ENCODE results near the gene INPP4A.
"Not testable (repeated sequence)": the region's sequence is repeated elsewhere in the genome, so short reads cannot be mapped to it uniquely, and the experiment has no call there.

The INPP4A gene

GRCh38 chr2:98583816-98584618 is 139.4 kb downstream of the INPP4A start:
- no peak for DNase-seq (ENCODE audit: low read depth in 2 of 2)

DNA sequence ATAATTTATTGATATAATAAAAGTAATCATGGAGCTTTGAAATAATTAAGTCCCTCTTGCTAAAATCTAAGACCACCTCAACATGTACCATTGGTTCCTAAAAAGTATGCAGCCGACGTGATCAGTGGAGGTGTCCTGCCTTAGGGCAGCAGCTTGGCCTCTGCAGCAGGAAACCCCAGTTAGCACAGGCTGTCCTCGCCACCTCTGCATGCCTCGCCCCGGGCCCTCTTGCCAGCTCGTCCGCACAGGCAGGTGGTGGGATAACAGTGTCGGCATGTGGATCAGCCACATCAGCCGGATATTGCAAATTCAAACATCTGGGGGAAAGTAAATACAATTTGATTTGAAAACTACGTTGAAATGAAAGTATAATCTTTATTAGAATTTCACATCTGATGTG is 140.7 kb downstream of the INPP4A start:
- DNase-seq (ENCODE audit: low read depth in 2 of 2): no peak

DNA sequence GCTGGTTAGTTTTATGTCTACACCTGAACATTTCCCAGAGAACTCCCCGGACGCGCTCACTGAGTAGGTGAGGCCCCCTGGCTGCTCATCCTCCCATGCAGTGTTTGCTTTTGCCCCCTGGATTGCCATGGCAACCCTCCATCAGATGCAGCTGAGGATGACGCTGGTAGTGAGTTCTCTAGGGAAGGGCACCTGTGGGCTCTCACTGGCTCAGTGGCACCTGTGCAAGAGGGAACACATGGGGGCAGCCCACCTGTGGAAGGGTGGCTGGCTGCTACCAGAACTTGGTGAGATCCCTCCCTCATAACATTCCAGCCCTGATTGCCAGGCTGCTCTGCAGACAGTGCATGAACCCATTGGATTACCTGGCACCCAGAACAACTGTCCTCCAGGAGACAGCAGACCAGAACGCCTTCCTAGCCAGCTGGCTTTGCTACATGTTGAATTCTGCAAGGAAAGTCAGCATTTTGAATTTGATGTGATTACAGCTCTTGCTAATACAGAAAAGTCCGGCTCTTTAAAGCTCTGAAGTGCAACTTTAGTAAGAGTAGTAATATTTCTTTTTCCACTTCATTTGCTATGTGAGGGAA is 142.0 kb downstream of the INPP4A start:
- DNase-seq (ENCODE audit: low read depth in 2 of 2): no peak

- DNase-seq (ENCODE audit: low read depth in 2 of 2): no peak
Observed at GRCh38 chr2:98588880-98589431, 144.3 kb downstream of the INPP4A start.

GRCh38 chr2:98589489-98589888 is 144.8 kb downstream of the INPP4A start:
- no peak for DNase-seq (ENCODE audit: low read depth in 2 of 2)

DNA sequence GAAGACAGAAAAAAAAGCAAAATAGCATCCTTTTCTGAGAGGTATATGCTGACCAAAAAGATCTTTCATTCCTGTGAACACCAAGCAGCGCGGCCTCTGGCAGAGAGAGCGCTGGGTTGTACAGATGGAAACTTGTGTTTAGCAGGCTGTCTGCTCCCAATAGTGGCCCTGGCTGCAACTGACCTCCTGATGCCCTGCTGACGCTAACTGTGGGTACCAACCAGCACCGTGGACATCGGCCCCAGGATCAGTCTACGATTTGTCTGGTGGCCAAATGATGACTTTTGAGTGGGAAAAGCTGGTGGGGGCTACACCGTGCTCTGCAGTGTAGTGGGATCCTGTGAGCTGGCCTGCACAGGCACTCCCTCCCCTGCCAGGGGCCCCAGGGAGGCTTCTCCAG is 147.9 kb downstream of the INPP4A start:
- no peak for DNase-seq (ENCODE audit: low read depth in 2 of 2)

DNA sequence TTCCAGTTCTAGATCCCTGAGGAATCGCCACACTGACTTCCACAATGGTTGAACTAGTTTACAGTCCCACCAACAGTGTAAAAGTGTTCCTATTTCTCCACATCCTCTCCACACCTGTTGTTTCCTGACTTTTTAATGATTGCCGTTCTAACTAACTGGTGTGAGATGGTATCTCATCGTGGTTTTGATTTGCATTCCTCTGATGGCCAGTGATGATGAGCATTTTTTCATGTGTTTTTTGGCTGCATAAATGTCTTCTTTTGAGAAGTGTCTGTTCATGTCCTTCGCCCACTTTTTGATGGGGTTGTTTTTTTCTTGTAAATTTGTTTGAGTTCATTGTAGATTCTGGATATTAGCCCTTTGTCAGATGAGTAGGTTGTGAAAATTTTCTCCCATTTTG is 150.0 kb downstream of the INPP4A start:
- DNase-seq (ENCODE audit: low read depth in 2 of 2): not testable (repeated sequence)

DNA sequence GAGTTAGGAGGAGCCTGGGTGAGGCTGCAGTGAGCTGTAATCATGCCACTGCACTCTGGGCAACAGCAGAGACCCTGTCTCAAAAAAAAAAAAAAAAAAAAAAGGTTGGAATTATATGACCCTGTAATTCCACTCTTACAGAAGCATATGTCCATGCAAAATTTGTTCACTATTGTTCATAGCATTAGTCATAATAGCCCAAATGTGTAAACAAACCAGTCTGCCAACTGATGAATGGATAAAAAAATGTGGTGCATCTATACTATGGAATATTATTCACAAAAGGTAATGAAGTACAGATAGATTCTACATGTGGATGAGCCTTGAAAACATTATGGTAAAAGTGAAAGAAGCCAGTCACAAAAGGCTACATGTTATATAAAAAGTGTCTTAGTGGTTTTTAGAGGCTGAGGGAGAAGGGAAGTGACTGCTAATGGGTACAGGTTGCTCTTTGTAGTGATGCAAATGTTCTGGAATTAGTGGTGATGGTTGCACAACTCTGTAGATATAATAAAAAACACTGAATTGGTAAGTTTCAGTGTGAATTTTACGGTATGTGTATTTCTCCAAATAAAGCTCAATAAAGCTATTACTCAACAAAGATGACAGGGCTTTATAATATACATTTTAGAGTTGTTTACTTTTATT is 154.2 kb downstream of the INPP4A start:
- DNase-seq (ENCODE audit: low read depth in 2 of 2): no peak

DNA sequence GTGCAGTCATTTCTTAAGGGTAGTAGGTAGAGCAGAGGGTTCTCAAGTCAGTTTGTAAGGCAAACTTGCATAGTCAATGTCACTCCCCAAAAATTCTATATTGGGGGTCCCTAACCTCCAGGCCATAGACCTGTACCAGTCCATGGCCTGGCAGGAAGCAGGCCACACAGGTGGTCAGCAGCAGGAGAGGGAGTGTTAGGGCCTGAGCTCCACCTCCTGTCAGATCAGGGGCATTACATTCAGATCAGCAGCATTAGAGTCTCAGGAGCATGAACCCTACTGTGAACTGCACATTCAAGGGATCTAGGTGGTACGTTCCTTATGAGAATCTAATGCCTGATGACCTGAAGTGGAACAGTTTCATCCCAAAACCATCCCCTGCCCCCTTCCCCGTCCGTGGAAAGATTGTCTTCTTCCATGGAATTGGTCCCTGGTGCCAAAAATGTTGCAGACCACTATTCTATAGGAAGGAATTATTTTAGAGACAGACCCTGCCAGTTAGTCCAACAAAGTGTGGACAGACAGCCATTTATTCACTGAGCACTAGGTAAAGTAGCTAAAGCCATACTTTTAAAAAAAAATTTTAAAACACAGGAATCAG is 157.0 kb downstream of the INPP4A start:
- DNase-seq (ENCODE audit: low read depth in 2 of 2): no peak

DNA sequence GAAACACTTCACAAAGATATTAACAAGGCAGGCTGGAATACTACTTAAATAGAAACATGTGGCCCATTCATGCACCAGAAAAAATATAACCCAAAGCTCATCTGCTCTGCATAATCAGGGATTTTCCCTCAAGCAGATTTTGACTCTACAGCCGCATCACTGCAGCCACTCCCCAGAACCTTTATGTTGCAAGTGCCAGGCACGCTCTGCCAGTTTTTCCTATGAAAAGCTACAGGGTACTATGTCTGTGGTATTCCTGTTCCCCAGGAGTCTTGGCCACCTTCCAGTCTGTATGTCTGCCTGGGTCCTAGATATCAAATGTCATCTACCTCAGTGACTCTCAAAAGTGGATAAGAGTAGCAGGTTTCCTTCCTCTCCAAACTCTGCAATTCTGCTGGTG is 159.9 kb downstream of the INPP4A start:
- no peak for DNase-seq (ENCODE audit: low read depth in 2 of 2)

DNA sequence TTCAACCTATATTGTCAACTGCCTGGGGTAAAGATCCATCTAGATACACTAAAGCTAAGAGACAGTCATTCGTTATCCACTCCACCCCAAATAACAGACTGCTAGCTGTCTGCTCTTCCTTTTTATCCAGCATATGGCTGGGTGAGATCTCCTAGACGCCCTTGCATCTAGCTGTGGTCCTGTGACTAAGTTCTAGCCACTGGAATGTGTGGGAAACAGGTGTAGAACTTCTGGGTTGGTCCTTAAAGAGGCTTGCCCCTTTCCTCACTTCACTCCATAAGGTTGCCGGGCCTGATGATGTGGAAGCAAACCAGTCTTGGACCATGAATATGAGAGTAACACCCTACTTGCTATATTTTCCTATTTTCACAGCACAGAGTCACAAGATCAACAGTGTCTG is 160.4 kb downstream of the INPP4A start:
- no peak for DNase-seq (ENCODE audit: low read depth in 2 of 2)

DNA sequence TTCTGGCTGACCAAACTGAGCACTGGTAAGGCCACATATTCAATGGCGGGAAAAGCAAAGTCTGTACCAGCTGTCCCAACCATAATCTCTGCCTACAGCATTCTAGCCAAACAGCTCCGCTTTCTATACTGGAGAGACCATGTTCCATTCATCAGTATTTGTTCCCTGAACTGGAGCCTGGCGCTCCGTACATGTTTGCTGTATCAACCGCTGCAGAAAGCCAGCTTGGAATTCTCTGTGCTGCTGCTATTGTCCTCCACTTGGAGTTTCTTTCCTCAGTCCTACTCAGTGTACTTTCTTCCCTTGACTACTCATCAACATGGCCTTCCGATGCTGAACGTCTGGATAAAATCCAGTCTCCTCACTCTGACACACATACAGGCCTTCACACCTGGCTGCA is 161.8 kb downstream of the INPP4A start:
- DNase-seq (ENCODE audit: low read depth in 2 of 2): no peak

- no peak for DNase-seq (ENCODE audit: low read depth in 2 of 2)
Observed at GRCh38 chr2:98607104-98607503, 162.4 kb downstream of the INPP4A start.

- no peak for DNase-seq (ENCODE audit: low read depth in 2 of 2)
Observed at GRCh38 chr2:98607741-98608115, 163.1 kb downstream of the INPP4A start.

GRCh38 chr2:98608116-98608961 is 163.7 kb downstream of the INPP4A start, which contains the start of the genes COA5 and UNC50:
Gene COA5, minus strand, starts transcription at chr2:98608512. Its CDS starts 107 bp downstream, at chr2:98608405.
Gene UNC50, plus strand, starts transcription at chr2:98608589. Its CDS starts 1,171 bp downstream, at chr2:98609760.
- peak; percentile 67 to 82 for DNase-seq (ENCODE audit: low read depth in 2 of 2)

GRCh38 chr2:98608962-98609604 is 164.4 kb downstream of the INPP4A start:
- no peak for DNase-seq (ENCODE audit: low read depth in 2 of 2)

DNA sequence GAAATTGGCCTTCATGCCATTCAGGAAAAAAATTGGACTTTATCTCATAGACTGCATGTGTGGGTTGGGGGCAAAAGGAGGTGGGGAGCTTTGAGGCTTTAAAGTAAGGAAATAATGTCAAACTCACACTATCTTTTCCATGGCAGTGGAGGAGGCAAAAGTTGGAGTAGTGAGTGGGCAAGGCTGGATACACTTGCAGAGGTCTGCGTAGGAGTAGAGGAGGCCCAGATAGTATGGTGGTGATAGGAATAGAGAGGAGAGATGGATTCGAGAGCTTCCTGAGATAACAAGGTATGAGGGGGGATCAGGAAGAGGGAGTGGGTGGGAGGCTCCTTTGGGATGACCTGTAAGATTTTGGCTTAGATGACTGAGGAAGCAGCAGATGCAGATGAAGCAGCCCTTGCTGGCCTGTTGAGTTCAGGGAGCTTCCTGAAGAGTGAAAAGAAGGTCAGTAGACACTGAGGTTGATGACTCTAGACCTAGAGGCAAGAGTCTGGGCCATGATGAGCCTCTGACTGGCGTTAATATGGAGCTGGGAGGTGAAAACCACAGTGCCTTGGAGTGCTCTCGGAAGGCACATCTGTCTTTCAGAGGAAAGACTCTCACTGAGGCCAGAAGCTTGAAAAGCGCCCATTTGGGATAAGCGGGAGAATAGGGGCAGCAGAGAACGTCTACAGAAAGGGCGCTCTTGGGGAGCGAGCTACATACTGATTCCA is 169.5 kb downstream of the INPP4A start:
- no peak for DNase-seq (ENCODE audit: low read depth in 2 of 2)

DNA sequence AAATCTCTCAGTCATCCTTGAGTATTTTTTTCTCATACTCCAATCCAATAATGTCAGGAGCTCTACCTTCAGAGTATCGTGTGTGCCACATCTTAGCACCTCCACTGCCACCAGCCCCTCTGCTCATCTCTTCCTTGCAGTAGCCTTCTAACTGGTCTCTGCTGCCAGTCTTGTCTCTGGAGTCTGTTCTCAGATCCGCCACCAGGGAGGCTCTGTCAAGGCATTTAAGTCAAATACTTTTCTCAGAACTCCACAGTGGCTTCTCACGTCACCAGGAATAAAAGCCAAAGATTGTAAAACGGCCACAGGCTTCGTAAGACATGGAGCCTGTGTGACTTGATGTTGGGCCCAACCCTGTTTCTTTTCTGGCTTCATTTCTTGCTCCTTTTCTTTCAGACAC is 170.8 kb downstream of the INPP4A start:
- no peak for DNase-seq (ENCODE audit: low read depth in 2 of 2)

DNA sequence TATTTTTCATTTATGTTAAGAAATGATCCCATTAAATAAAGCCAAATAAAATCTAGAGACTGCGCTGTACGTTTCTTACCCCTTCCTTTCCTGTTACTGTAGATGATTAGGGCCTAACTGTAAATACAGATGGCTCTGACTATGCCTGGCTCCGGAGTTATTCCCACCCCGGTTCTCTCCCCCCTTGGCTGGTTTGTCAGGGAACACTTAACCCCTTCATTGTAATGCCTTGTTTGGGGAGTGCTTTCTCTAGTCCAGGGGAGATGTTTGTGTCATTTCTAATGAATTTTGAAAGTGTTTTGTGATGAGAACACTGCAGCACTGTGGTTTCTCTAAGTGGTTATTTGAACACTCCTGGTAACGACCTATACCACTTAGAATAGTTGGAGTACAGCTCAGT is 172.5 kb downstream of the INPP4A start:
- no peak for DNase-seq (ENCODE audit: low read depth in 2 of 2)

DNA sequence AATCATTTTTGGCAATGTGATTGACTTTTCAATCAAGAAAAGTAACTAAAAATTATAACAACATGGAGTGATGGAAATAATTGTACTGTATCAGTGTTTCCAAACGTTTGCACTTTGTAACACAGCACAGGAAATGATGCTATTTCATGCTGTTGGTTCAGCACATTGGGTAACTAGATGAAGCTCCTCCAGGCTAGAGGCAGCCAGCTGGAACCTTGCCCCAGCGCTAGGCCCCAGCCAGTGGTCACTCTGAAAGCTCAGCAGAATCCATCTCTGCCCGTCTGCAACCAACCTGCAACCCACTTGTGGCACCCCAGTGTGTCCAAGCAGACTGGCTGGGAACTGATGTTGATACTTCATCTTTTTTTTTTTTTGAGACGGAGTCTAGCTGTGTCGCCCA is 179.0 kb downstream of the INPP4A start:
- DNase-seq (ENCODE audit: low read depth in 2 of 2): no peak

Measured in stimulated activated CD8-positive, alpha-beta memory T cell treated with anti-CD3 and anti-CD28 coated beads, Interleukin-2, amount 100 ng/mL, for 1 hour (primary cell).